ENCODE results near the gene TPBGL.

DNA sequence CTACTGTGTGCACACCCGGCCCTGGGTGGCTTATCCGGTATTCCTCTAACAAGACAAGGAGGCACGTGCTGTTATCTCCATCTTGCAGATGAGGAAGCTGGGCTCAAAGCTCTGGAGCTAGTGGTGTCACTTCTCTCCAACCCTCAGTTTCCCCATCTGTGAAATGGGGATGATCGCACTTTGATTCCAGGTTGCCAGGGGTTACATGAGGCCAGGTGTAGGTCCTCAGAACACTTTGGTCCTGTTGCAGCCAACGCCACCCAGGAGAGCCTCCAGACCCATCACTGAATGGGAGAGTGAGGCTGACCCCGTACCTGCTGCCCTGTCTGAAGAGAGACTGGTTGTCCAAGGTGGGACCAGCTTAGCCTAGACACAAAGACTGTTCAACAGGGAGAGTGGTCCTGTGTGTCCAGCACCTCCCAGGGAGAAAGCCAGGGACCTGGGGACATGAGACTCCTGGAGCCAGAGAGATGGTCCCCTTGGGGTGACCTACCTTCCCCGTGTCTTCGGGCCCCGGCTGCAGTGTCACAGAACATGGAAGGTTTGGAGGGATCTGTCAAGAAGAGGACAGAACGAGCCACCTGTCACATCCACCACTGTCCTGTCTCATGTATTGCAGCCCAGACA is 41.0 kb downstream of the TPBGL start:
- TF ChIP-seq POLR2A (IDR thresholded peaks at IDR 0.05), result no peak
- TF ChIP-seq, protein P1, sequence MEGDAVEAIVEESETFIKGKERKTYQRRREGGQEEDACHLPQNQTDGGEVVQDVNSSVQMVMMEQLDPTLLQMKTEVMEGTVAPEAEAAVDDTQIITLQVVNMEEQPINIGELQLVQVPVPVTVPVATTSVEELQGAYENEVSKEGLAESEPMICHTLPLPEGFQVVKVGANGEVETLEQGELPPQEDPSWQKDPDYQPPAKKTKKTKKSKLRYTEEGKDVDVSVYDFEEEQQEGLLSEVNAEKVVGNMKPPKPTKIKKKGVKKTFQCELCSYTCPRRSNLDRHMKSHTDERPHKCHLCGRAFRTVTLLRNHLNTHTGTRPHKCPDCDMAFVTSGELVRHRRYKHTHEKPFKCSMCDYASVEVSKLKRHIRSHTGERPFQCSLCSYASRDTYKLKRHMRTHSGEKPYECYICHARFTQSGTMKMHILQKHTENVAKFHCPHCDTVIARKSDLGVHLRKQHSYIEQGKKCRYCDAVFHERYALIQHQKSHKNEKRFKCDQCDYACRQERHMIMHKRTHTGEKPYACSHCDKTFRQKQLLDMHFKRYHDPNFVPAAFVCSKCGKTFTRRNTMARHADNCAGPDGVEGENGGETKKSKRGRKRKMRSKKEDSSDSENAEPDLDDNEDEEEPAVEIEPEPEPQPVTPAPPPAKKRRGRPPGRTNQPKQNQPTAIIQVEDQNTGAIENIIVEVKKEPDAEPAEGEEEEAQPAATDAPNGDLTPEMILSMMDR (IDR thresholded peaks at IDR 0.05), result no peak
